GM12878 (cell line): ENCODE data around the gene MED1. TPM values are rescaled to one million over a fixed set of nuclear protein-coding genes. Genes with fewer than 3 reads are reported as not detected.

Experiments
- ATAC-seq: fragments of 200-7000 bp; cut with Tn5 transposase; 3 replicates; pipeline ENCODE4 v1.9.1; 2020; ENCODE audit warnings: mild to moderate bottlenecking, moderate library complexity
- BruUV-seq: library from RNA; stranded (reverse); fragments of 400-500 nt; replicated peaks from 2 replicates; lab custom pipeline; 2021; lab: Mats Ljungman, UMichigan
- CTCF ChIA-PET: fragments of 300-600 bp; sonication (Branson Sonifier 250); formaldehyde crosslinking; extraction: SDS; loops from one replicate; lab custom pipeline; 2021; ENCODE audit warnings: inconsistent platforms; lab: Yijun Ruan, JAX
- POLR2A ChIA-PET: fragments of 350-600 bp; formaldehyde crosslinking; extraction: SDS; loops from one replicate; lab custom pipeline; 2021; ENCODE audit warnings: inconsistent platforms; lab: Charles Lee
- RAD21 ChIA-PET: fragments of 300-600 bp; sonication (Branson Sonifier 250); formaldehyde crosslinking; loops from one replicate; lab custom pipeline; 2023; ENCODE audit warnings: antibody characterized with exemption; ENCODE audit not compliant: unreplicated experiment; lab: Charles Lee
- SMC1A ChIA-PET: fragments of 300-600 bp; sonication (Branson Sonifier 250); formaldehyde crosslinking; loops from one replicate; lab custom pipeline; 2023; ENCODE audit not compliant: unreplicated experiment, uncharacterized antibody; lab: Charles Lee
- DNase-seq: peaks from one replicate; pipeline ENCODE4 v3.0.0-alpha.2; 2011; ENCODE audit warnings: low read depth, low spot score
- FAIRE-seq: peaks from 3 replicates; lab custom pipeline; 2011; peaks lifted over from hg19 to GRCh38; lab: Jason Lieb, UNC
- H2AFZ ChIP-seq: 2 replicates; pipeline ENCODE4 v1.6.0; 2011; ENCODE audit warnings: low read depth, low read length, control low read depth; ENCODE audit not compliant: control insufficient read depth
- H3K27ac ChIP-seq: 2 replicates; pipeline ENCODE4 v1.5.1; 2011; ENCODE audit warnings: control low read depth; ENCODE audit not compliant: control insufficient read depth, insufficient read depth
- H3K27me3 ChIP-seq, 2 experiments: replicated peaks in 1 of 2; 2 replicates each; pipeline versions ENCODE4 v1.6.0 to v1.6.1; 2011; ENCODE audit warnings: low read length in 1 of 2; ENCODE audit not compliant: control insufficient read depth in 2 of 2, insufficient read depth in 2 of 2
- H3K36me3 ChIP-seq, 2 experiments: 2 replicates each; pipeline ENCODE4 v1.5.1; 2011; ENCODE audit warnings: low read length in 1 of 2; ENCODE audit not compliant: control insufficient read depth in 2 of 2, insufficient read depth in 2 of 2
- H3K4me1 ChIP-seq: 2 replicates; pipeline ENCODE4 v1.6.1; 2011; ENCODE audit warnings: mild to moderate bottlenecking, low read length, moderate library complexity, mixed read lengths; ENCODE audit not compliant: control insufficient read depth, insufficient read depth
- H3K4me2 ChIP-seq: 2 replicates; pipeline ENCODE4 v1.6.0; 2011; ENCODE audit warnings: control low read depth; ENCODE audit not compliant: control insufficient read depth, insufficient read depth
- H3K4me3 ChIP-seq: fragments of 200-600 bp; sonication (generic); 2 replicates; pipeline ENCODE4 v1.5.1; 2016
- H3K79me2 ChIP-seq: 2 replicates; pipeline ENCODE4 v1.6.0; 2011; ENCODE audit warnings: low read length; ENCODE audit not compliant: control insufficient read depth, insufficient read depth
- H3K9ac ChIP-seq: 2 replicates; pipeline ENCODE4 v1.8.0; 2011; ENCODE audit warnings: low read length, control low read depth, mixed read lengths; ENCODE audit not compliant: control insufficient read depth, insufficient read depth
- H3K9me3 ChIP-seq: replicated peaks from 3 replicates; pipeline ENCODE4 v1.5.1; 2011; ENCODE audit warnings: mild to moderate bottlenecking, low read length; ENCODE audit not compliant: control insufficient read depth, insufficient read depth
- H4K20me1 ChIP-seq: 2 replicates; pipeline ENCODE4 v1.6.0; 2011; ENCODE audit not compliant: control insufficient read depth, insufficient read depth
- CBFB ChIP-seq: IDR thresholded peaks from 2 replicates; pipeline ENCODE4 v1.6.1; 2016; ENCODE audit warnings: antibody characterized with exemption, low read depth
- DPF2 ChIP-seq: fragments of 450-650 bp; IDR thresholded peaks from 2 replicates; pipeline ENCODE4 v1.6.1; 2017; ENCODE audit warnings: mild to moderate bottlenecking
- IRF4 ChIP-seq: IDR thresholded peaks from 2 replicates; pipeline ENCODE4 v1.6.1; 2011; ENCODE audit warnings: low read depth, low read length
- MYB ChIP-seq: fragments of 150-350 bp; IDR thresholded peaks from 2 replicates; pipeline ENCODE4 v1.6.1; 2014; ENCODE audit warnings: mild to moderate bottlenecking, low read depth, low read length, borderline replicate concordance
- NFIC ChIP-seq: IDR thresholded peaks from 2 replicates; pipeline ENCODE4 v1.6.1; 2012; ENCODE audit warnings: low read depth, mild to moderate bottlenecking, inconsistent platforms, low read length, moderate library complexity
- NFYA ChIP-seq: IDR thresholded peaks from 2 replicates; pipeline ENCODE4 v1.6.1; 2011; ENCODE audit warnings: low read depth, mild to moderate bottlenecking, low read length, improper control_type of control experiment, borderline replicate concordance
- NKRF ChIP-seq: fragments of 450-650 bp; conservative IDR thresholded peaks from 2 replicates; pipeline ENCODE4 v1.6.1; 2017; ENCODE audit warnings: mild to moderate bottlenecking, moderate library complexity
- NR2C1 ChIP-seq: fragments of 450-650 bp; IDR thresholded peaks from 2 replicates; pipeline ENCODE4 v1.6.1; 2017; ENCODE audit warnings: antibody characterized with exemption, mild to moderate bottlenecking, moderate library complexity
- NR2F1 ChIP-seq: fragments of 450-650 bp; conservative IDR thresholded peaks from 2 replicates; pipeline ENCODE4 v1.6.1; 2017; ENCODE audit warnings: mild to moderate bottlenecking
- NRF1 ChIP-seq: conservative IDR thresholded peaks from 2 replicates; pipeline ENCODE4 v1.6.1; 2011; ENCODE audit warnings: mild to moderate bottlenecking, low read depth, low read length, improper control_type of control experiment
- POLR2AphosphoS5 ChIP-seq: IDR thresholded peaks from 2 replicates; pipeline ENCODE4 v1.6.1; 2011; ENCODE audit warnings: mild to moderate bottlenecking, low read length, inconsistent platforms
- RAD21 ChIP-seq: IDR thresholded peaks from 2 replicates; pipeline ENCODE4 v1.6.1; 2011; ENCODE audit warnings: mild to moderate bottlenecking, low read depth, low read length, moderate library complexity; ENCODE audit not compliant: insufficient read depth
- RELA ChIP-seq: fragments of 450-650 bp; IDR thresholded peaks from 2 replicates; pipeline ENCODE4 v1.8.0; 2014; ENCODE audit warnings: borderline replicate concordance; ENCODE audit not compliant: partially characterized antibody
- RUNX3 ChIP-seq: IDR thresholded peaks from 2 replicates; pipeline ENCODE4 v1.6.1; 2012; ENCODE audit warnings: low read length, inconsistent platforms
- SP1 ChIP-seq: IDR thresholded peaks from one replicate; pipeline ENCODE4 v1.6.1; 2011; ENCODE audit warnings: low read depth, low read length
- SUPT20H ChIP-seq: IDR thresholded peaks from 2 replicates; pipeline ENCODE4 v1.6.1; 2011; ENCODE audit warnings: low read depth, mild to moderate bottlenecking, low read length, moderate library complexity, borderline replicate concordance; ENCODE audit not compliant: control insufficient read depth
- whole genome bisulfite sequencing: methylation state at CpG from one replicate; pipeline ENCODE4 v1.1.6; 2016; ENCODE audit warnings: low lambda C conversion rate; ENCODE audit not compliant: insufficient replicate concordance, insufficient coverage; ENCODE audit errors: missing lambda C conversion rate; 5-methylcytosine and 5-hydroxymethylcytosine counted together
- in situ Hi-C: fragments of 300-500 bp; cut with MboI; formaldehyde crosslinking; loops from 9 replicates; pipeline ENCODE4 v1.14.3; 2018; ENCODE audit warnings: mixed read lengths
- intact Hi-C: fragments of 100-400 bp; cut with micrococcal nuclease; formaldehyde crosslinking; loops from one replicate; pipeline ENCODE4 v1.14.2; 2022; ENCODE audit not compliant: unreplicated experiment
- polyA plus RNA-seq, 11 experiments: library from polyadenylated mRNA; depleted of rRNA in 4 of 11; unstranded in 6 of 11; stranded (reverse) in 5 of 11; fragments of >200 nt; fragmentation: Nextera tagmentation in 4 of 11; fragmentation: Illumina TruSeq in 1 of 11; extraction: Ambion mirVana in 4 of 11; extraction: Trizol in 1 of 11; gene quantifications; 1 replicate in 1 of 11; 2 replicates in 10 of 11; pipeline versions ENCODE4 v1.2.1 to v1.2.3, GENCODE V29; 2011 to 2016; ENCODE audit warnings: inconsistent platforms in 2 of 11, missing spikeins in 2 of 11, low read depth in 1 of 11
- total RNA-seq, 4 experiments: library from RNA; depleted of rRNA in 3 of 4; stranded (reverse); fragments of >200 nt in 3 of 4; fragmentation: Illumina TruSeq in 1 of 4; extraction: Trizol in 1 of 4; gene quantifications; 2 replicates each; pipeline versions ENCODE4 v1.2.1 to v1.2.3, GENCODE V29; 2013 to 2021
- TF ChIP-seq, protein P1 (sequence below): fragments of 450-650 bp; IDR thresholded peaks from 2 replicates; pipeline ENCODE4 v1.6.1; 2018; ENCODE audit warnings: mild to moderate bottlenecking, low read depth, moderate library complexity; ENCODE audit not compliant: partially characterized antibody

MED1 gene
- total and polyA plus RNA-seq, 10 of the 15 experiments (the other 5 are each of a cell fraction or from before 2014, with no cell fraction given) = 8.7 to 50.1 (median 30.1) TPM

DNA sequence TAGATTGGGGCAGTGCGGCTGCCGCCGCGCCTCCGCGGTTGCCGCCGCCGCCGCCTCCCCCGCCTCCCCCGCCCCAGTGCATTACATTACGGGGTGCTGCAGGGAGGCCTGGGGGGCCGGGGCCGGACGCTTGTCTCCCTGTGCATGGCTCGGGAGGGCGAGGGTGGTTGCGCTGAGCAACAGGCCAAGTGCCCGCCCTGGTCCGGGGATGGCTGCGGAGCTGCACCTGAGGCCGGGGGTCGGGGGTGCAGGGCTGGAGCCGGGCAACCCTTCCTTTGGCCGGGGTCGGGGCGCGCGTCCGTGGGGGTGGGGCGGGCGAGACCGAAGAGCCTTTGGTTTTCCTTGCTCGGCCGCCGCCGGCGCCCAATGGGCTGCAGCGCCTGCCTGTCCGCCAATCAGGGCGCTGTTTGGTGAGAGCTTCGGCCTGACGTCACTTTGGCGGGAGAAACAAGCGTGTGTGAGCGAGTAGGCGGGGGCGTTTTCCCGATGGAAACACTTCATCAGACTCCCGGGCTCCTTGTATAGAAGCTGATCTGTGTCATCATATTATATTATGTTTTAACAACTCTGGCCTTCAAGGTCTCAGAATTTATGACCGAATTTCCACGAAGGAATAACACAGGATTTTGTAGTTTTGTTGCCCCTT lies 48.7 kb downstream of the MED1 start (continued):
- peak; percentile 98 for TF ChIP-seq NKRF

GRCh38 chr17:39401412-39402243 lies 49.4 kb downstream of the MED1 start, which contains the start of gene FBXL20:
Gene FBXL20, minus strand, starts transcription at chr17:39401626. Its CDS starts 224 bp downstream, at chr17:39401402.
- Histone ChIP-seq H3K4me3 (peak within 1 kb of the TSS; percentile 76), H3K27me3 (no peaks in the 10 kb centered on the region), H4K20me1 (no peaks in the 10 kb centered on the region), H3K36me3 (peaks cover 0 to 4% of the 10 kb centered on the region in 2 experiments; a peak in 1 of 4 replicates), H3K9ac (peak within 1 kb of the TSS; percentile 70), H3K4me1 (no peaks in the 10 kb centered on the region; the same call in none of the 2 replicates), H3K27ac (peak within 1 kb of the TSS; percentile 72), H3K79me2 (peaks cover 6% of the 10 kb centered on the region), H3K4me2 (peak within 1 kb of the TSS; percentile 87), H3K9me3 (no peaks in the 10 kb centered on the region), H2AFZ (peak within 1 kb of the TSS; percentile 86)
- peak; percentile 41 for DNase-seq
- ChIA-PET RAD21 (no interaction called here), SMC1A (no interaction called here), CTCF (no interaction called here), POLR2A (interaction anchor here (0.7 to 1.4 kb wide), 6 partner anchors 10 to 226 kb away, joined by 3 to 8 read pairs (median 4); partner anchors contain the start of gene MED1)
- intact Hi-C loops (no loop called here), in situ Hi-C loops (no loop called here)
- peak; percentile 86 for ATAC-seq
- FAIRE-seq = no peak
- BruUV-seq = no TSS peak
- WGBS = 1% methylated on average over 55 of the region's 86 CpGs
- TF ChIP-seq NR2C1 = 0 out of 2 replicates have a peak, but pooled peaks have one; percentile 25
- TF ChIP-seq SUPT20H = no peak
- no peak for TF ChIP-seq NRF1
- TF ChIP-seq RUNX3 = no peak
- TF ChIP-seq, protein P1, sequence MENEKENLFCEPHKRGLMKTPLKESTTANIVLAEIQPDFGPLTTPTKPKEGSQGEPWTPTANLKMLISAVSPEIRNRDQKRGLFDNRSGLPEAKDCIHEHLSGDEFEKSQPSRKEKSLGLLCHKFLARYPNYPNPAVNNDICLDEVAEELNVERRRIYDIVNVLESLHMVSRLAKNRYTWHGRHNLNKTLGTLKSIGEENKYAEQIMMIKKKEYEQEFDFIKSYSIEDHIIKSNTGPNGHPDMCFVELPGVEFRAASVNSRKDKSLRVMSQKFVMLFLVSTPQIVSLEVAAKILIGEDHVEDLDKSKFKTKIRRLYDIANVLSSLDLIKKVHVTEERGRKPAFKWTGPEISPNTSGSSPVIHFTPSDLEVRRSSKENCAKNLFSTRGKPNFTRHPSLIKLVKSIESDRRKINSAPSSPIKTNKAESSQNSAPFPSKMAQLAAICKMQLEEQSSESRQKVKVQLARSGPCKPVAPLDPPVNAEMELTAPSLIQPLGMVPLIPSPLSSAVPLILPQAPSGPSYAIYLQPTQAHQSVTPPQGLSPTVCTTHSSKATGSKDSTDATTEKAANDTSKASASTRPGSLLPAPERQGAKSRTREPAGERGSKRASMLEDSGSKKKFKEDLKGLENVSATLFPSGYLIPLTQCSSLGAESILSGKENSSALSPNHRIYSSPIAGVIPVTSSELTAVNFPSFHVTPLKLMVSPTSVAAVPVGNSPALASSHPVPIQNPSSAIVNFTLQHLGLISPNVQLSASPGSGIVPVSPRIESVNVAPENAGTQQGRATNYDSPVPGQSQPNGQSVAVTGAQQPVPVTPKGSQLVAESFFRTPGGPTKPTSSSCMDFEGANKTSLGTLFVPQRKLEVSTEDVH = no peak
- TF ChIP-seq NR2F1 = peak; percentile 63; the same call in 1 of the 2 replicates
- TF ChIP-seq DPF2 = peak; percentile 84
- no peak for TF ChIP-seq CBFB
- TF ChIP-seq MYB = no peak
- no peak for TF ChIP-seq RELA
- TF ChIP-seq RAD21 = no peak
- peak; percentile 85 for TF ChIP-seq POLR2AphosphoS5
- no peak for TF ChIP-seq NFYA
- TF ChIP-seq IRF4 = no peak
- TF ChIP-seq NFIC = no peak
- peak; percentile 59 for TF ChIP-seq SP1
